IMR-90 (cell line): ENCODE data around the gene ZFYVE28.

Experiments used
- BHLHE40 ChIP-seq: fragments of 150-350 bp; IDR thresholded peaks from 2 replicates; pipeline ENCODE4 v1.6.1; 2016; ENCODE audit warnings: mild to moderate bottlenecking, low read depth, low read length
- CEBPB ChIP-seq: IDR thresholded peaks from 2 replicates; pipeline ENCODE4 v1.6.1; 2012; ENCODE audit warnings: low read depth, low read length, improper control_type of control experiment
- ELK1 ChIP-seq: fragments of 150-350 bp; IDR thresholded peaks from 2 replicates; pipeline ENCODE4 v1.6.1; 2016; ENCODE audit warnings: low read depth, mild to moderate bottlenecking, low read length, moderate library complexity, borderline replicate concordance
- MAZ ChIP-seq: IDR thresholded peaks from 2 replicates; pipeline ENCODE4 v1.6.1; 2012; ENCODE audit warnings: low read depth, mild to moderate bottlenecking, low read length, improper control_type of control experiment, moderate library complexity, borderline replicate concordance
- NFE2L2 ChIP-seq: fragments of 150-350 bp; IDR thresholded peaks from 2 replicates; pipeline ENCODE4 v1.6.1; 2016; ENCODE audit warnings: low read depth, mild to moderate bottlenecking, low read length
- POLR2A ChIP-seq: IDR thresholded peaks from 2 replicates; pipeline ENCODE4 v1.6.1; 2012; ENCODE audit warnings: mild to moderate bottlenecking, low read depth, low read length
- RCOR1 ChIP-seq: IDR thresholded peaks from 2 replicates; pipeline ENCODE4 v1.6.1; 2012; ENCODE audit warnings: mild to moderate bottlenecking, low read length, improper control_type of control experiment; ENCODE audit not compliant: insufficient replicate concordance
- RFX5 ChIP-seq: IDR thresholded peaks from 2 replicates; pipeline ENCODE4 v1.8.0; 2012; ENCODE audit warnings: low read depth, mild to moderate bottlenecking, low read length, moderate library complexity
- SMC3 ChIP-seq: fragments of 150-350 bp; IDR thresholded peaks from 2 replicates; pipeline ENCODE4 v1.6.1; 2016; ENCODE audit warnings: low read depth, mild to moderate bottlenecking, antibody characterized with exemption, low read length, moderate library complexity
- USF2 ChIP-seq: fragments of 150-350 bp; IDR thresholded peaks from 2 replicates; pipeline ENCODE4 v1.6.1; 2017; ENCODE audit warnings: mild to moderate bottlenecking, antibody characterized with exemption, low read length, low read depth
- TF ChIP-seq, protein P1 (sequence below): conservative IDR thresholded peaks from 2 replicates; pipeline ENCODE4 v1.5.1; 2012; ENCODE audit warnings: mild to moderate bottlenecking, low read depth, low read length, improper control_type of control experiment

DNA sequence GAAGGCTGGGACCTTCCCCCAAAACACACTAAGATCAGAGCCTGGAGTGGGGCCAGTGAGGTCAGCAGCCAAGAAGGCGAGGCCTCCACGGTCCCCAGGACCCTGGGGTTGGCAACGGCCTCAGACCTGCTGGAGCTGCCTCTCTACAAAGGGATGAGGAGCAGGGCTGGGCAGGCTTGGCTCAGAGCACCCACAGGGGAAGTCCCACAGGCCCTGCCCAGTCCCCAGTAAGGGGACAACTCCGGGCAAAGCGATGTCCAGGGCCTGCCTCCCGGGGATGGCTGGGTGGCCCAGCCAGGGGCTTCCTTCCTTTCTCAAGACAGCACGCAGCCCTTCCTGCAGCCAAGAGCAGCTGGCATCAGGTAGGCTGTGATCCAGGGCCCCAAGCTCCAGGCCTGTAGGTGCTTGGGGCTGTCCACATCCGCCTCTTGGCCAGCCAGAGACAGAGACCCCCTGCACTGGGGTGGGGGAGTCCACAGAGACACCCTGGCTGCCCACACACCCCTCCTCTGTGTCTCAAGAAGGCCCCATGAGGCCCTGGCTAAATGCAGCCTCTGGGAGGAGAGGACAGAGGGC, 162.2 kb downstream of the ZFYVE28 start:
- TF ChIP-seq RFX5: no peak
- no peak for TF ChIP-seq POLR2A
- TF ChIP-seq RCOR1: no peak
- TF ChIP-seq, protein P1, sequence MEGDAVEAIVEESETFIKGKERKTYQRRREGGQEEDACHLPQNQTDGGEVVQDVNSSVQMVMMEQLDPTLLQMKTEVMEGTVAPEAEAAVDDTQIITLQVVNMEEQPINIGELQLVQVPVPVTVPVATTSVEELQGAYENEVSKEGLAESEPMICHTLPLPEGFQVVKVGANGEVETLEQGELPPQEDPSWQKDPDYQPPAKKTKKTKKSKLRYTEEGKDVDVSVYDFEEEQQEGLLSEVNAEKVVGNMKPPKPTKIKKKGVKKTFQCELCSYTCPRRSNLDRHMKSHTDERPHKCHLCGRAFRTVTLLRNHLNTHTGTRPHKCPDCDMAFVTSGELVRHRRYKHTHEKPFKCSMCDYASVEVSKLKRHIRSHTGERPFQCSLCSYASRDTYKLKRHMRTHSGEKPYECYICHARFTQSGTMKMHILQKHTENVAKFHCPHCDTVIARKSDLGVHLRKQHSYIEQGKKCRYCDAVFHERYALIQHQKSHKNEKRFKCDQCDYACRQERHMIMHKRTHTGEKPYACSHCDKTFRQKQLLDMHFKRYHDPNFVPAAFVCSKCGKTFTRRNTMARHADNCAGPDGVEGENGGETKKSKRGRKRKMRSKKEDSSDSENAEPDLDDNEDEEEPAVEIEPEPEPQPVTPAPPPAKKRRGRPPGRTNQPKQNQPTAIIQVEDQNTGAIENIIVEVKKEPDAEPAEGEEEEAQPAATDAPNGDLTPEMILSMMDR: no peak
- no peak for TF ChIP-seq MAZ
- TF ChIP-seq SMC3: no peak
- TF ChIP-seq CEBPB: no peak
- TF ChIP-seq BHLHE40: no peak
- TF ChIP-seq ELK1: no peak
- no peak for TF ChIP-seq NFE2L2
- TF ChIP-seq USF2: no peak
